Fibroblast of lung (primary cell): ENCODE results near the gene RAB3IP. TPM values are rescaled to one million over a fixed set of nuclear protein-coding genes. Genes with fewer than 3 reads are reported as not detected.

ENCODE experiments used
- DNase-seq, 2 donors: peaks; one replicate each; pipeline versions ENCODE4 v3.0.0 to v3.0.0-alpha.2; 2010; ENCODE audit warnings: low read depth in 2 of 2
- H2AFZ ChIP-seq: 2 replicates; pipeline ENCODE4 v1.5.1; 2012; ENCODE audit warnings: low read length, control low read depth, inconsistent platforms
- H3K27ac ChIP-seq: 2 replicates; pipeline ENCODE4 v1.5.1; 2011; ENCODE audit warnings: low read length, control low read depth; ENCODE audit not compliant: insufficient read depth
- H3K27me3 ChIP-seq: 2 replicates; pipeline ENCODE4 v1.5.1; 2011; ENCODE audit warnings: mild to moderate bottlenecking, low read length; ENCODE audit not compliant: control insufficient read depth, insufficient read depth
- H3K36me3 ChIP-seq: 2 replicates; pipeline ENCODE4 v1.5.1; 2011; ENCODE audit warnings: low read length; ENCODE audit not compliant: control insufficient read depth, insufficient read depth
- H3K4me1 ChIP-seq: 2 replicates; pipeline ENCODE4 v1.5.1; 2011; ENCODE audit warnings: low read length; ENCODE audit not compliant: control insufficient read depth, insufficient read depth; ENCODE audit errors: extremely low read depth
- H3K4me2 ChIP-seq: 2 replicates; pipeline ENCODE4 v1.5.1; 2011; ENCODE audit warnings: low read length, control low read depth; ENCODE audit not compliant: insufficient read depth; ENCODE audit errors: extremely low read depth
- H3K4me3 ChIP-seq, 4 experiments: fragments of 200-600 bp in 1 of 4; sonication (generic) in 1 of 4; replicated peaks in 1 of 4; 2 replicates each; pipeline ENCODE4 v1.5.1; 2011 to 2016; ENCODE audit warnings: low read length in 4 of 4, low read depth in 3 of 4, mild to moderate bottlenecking in 3 of 4, control low read depth in 2 of 4, inconsistent platforms in 1 of 4, mixed read lengths in 1 of 4; ENCODE audit not compliant: insufficient read depth in 1 of 4; ENCODE audit errors: control extremely low read depth in 1 of 4
- H3K79me2 ChIP-seq: 2 replicates; pipeline ENCODE4 v1.5.1; 2012; ENCODE audit warnings: mild to moderate bottlenecking, low read length, inconsistent platforms; ENCODE audit not compliant: control insufficient read depth, insufficient read depth
- H3K9ac ChIP-seq: 2 replicates; pipeline ENCODE4 v1.5.1; 2011; ENCODE audit warnings: mild to moderate bottlenecking, low read length, control low read depth; ENCODE audit not compliant: insufficient read depth
- H3K9me3 ChIP-seq: 2 replicates; pipeline ENCODE4 v1.5.1; 2012; ENCODE audit warnings: low read depth, low read length; ENCODE audit not compliant: control insufficient read depth, insufficient read depth
- H4K20me1 ChIP-seq: 2 replicates; pipeline ENCODE4 v1.5.1; 2011; ENCODE audit warnings: low read length; ENCODE audit not compliant: control insufficient read depth, insufficient read depth; ENCODE audit errors: extremely low read depth
- EZH2 ChIP-seq: IDR thresholded peaks from 2 replicates; pipeline ENCODE4 v1.5.1; 2012; ENCODE audit warnings: low read length, control low read depth, mild to moderate bottlenecking; ENCODE audit errors: missing control alignments
- polyA plus RNA-seq, 2 donors: library from polyadenylated mRNA; depleted of rRNA in 1 of 2; stranded (reverse) in 1 of 2; unstranded in 1 of 2; fragments of >200 nt; gene quantifications; 2 replicates each; pipeline ENCODE4 v1.2.1, GENCODE V29; 2011 to 2012; ENCODE audit warnings: missing spikeins in 1 of 2
- total RNA-seq: library from RNA; depleted of rRNA; stranded (reverse); fragments of >200 nt; gene quantifications from 2 replicates; pipeline ENCODE4 v1.2.1, GENCODE V29; 2014
- TF ChIP-seq, protein P1 (sequence below), 2 donors: IDR thresholded peaks in 1 of 2; conservative IDR thresholded peaks in 1 of 2; 1 replicate in 1 of 2; 2 replicates in 1 of 2; pipeline ENCODE4 v1.5.1; 2011 to 2012; ENCODE audit warnings: low read length in 2 of 2, control low read depth in 1 of 2, inconsistent platforms in 1 of 2, low read depth in 1 of 2, mild to moderate bottlenecking in 1 of 2

RAB3IP gene
- total and polyA plus RNA-seq, 2 donors (not counting 1 experiment from before 2014, with no cell fraction given) = 2.0 to 6.3 TPM

DNA sequence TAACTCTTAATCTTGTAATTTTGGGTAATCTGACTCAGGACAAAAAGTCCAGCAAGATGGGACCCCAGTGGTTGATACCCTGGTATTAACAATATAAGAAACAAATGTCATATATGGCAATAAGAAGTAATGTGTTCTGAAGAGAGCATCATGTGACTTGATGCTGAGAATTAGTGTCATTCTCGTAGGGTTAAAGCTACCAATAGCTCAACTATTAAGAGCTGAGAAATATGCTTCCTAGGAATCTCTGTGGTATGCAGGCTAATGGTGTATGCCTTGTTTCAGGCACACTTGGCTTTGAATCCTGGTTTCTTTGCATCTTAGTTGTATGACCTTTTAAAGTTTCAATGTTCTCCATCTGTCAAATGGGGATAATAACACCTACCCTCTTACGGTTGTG lies 95.5 kb downstream of the RAB3IP start:
- no peak for TF ChIP-seq EZH2
- TF ChIP-seq, protein P1, sequence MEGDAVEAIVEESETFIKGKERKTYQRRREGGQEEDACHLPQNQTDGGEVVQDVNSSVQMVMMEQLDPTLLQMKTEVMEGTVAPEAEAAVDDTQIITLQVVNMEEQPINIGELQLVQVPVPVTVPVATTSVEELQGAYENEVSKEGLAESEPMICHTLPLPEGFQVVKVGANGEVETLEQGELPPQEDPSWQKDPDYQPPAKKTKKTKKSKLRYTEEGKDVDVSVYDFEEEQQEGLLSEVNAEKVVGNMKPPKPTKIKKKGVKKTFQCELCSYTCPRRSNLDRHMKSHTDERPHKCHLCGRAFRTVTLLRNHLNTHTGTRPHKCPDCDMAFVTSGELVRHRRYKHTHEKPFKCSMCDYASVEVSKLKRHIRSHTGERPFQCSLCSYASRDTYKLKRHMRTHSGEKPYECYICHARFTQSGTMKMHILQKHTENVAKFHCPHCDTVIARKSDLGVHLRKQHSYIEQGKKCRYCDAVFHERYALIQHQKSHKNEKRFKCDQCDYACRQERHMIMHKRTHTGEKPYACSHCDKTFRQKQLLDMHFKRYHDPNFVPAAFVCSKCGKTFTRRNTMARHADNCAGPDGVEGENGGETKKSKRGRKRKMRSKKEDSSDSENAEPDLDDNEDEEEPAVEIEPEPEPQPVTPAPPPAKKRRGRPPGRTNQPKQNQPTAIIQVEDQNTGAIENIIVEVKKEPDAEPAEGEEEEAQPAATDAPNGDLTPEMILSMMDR (conservative IDR thresholded peaks at IDR 0.05 in 1 of 2, IDR thresholded peaks at IDR 0.05 in 1 of 2; ENCODE audit: low read depth in 1 of 2, low read length in 2 of 2) = no peak
- H3K4me3 ChIP-seq = no peak overlapping the region
- DNase-seq = no peak

DNA sequence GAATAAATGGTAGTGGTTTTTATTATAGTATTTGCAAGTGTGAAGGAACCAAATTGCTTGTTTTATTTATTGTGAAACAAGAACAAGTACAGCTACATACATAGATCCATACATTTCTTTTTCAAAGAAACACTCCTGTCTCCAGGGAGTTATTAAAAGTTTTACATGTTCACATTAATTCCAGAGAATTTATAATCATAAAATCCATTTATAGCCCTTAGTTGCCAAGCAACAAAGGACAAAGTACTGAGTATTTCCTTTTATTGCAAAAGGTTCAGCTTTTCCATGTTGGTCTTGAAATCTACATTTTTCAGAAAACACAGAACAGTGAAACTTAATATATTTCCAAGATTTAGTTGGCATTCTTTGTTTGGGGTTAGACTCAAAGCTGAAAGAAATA lies 95.9 kb downstream of the RAB3IP start:
- Histone ChIP-seq H3K27me3 (peaks cover 2% of the 10 kb centered on the region), H3K4me2 (no peak overlapping the region), H3K9ac (no peak overlapping the region), H2AFZ (no peak overlapping the region), H3K27ac (no peak overlapping the region), H3K4me3 (no peak overlapping the region), H3K4me1 (no peaks in the 10 kb centered on the region), H3K9me3 (no peaks in the 10 kb centered on the region), H3K79me2 (no peaks in the 10 kb centered on the region), H4K20me1 (no peaks in the 10 kb centered on the region), H3K36me3 (no peaks in the 10 kb centered on the region)
- TF ChIP-seq, protein P1 (conservative IDR thresholded peaks at IDR 0.05 in 1 of 2, IDR thresholded peaks at IDR 0.05 in 1 of 2; ENCODE audit: low read depth in 1 of 2, low read length in 2 of 2) = no peak
- no peak for TF ChIP-seq EZH2
- DNase-seq = no peak

More for the DNA sequence above, 95.5 kb downstream of the RAB3IP start:
- H3K27me3 ChIP-seq = peaks cover 2% of the 10 kb centered on the region
- no peaks in the 10 kb centered on the region for H3K4me1 ChIP-seq
- no peaks in the 10 kb centered on the region for H3K79me2 ChIP-seq
- H3K36me3 ChIP-seq = no peaks in the 10 kb centered on the region
- no peak overlapping the region for H3K27ac ChIP-seq
- no peak overlapping the region for H3K4me2 ChIP-seq
- no peak overlapping the region for H2AFZ ChIP-seq
- H4K20me1 ChIP-seq = no peaks in the 10 kb centered on the region
- no peaks in the 10 kb centered on the region for H3K9me3 ChIP-seq
- no peak overlapping the region for H3K9ac ChIP-seq

DNA sequence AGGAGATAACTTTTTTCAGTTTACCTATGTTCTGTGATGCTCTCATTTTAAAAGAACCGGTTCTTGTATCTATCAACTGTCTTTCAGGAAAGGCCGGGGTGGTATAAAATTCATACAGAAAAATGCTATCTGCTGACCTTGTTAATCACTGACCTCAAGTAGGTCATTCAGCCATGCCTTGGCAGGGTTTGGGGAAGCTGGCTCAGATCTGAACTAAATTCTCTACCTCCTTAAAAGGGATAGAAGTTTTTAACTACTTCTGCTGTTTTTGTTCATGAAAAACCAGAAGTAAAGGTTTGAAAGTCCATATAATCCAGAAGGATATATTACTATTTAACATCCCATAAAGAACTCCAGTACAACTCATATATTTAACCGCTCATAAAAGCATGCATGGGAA lies 96.4 kb downstream of the RAB3IP start:
- H3K4me1 ChIP-seq = no peaks in the 10 kb centered on the region
- H3K27ac ChIP-seq = no peak overlapping the region
- H3K36me3 ChIP-seq = no peaks in the 10 kb centered on the region
- no peak for TF ChIP-seq EZH2
- TF ChIP-seq, protein P1 (conservative IDR thresholded peaks at IDR 0.05 in 1 of 2, IDR thresholded peaks at IDR 0.05 in 1 of 2; ENCODE audit: low read depth in 1 of 2, low read length in 2 of 2) = no peak
- peaks cover 2% of the 10 kb centered on the region for H3K27me3 ChIP-seq
- H2AFZ ChIP-seq = no peak overlapping the region
- H3K4me2 ChIP-seq = no peak overlapping the region
- no peak overlapping the region for H3K4me3 ChIP-seq
- DNase-seq = no peak
- H4K20me1 ChIP-seq = no peaks in the 10 kb centered on the region
- H3K9ac ChIP-seq = no peak overlapping the region
- H3K9me3 ChIP-seq = no peaks in the 10 kb centered on the region
- no peaks in the 10 kb centered on the region for H3K79me2 ChIP-seq
